ENCODE measurements around the gene CLEC4C. TPM values are rescaled to one million over a fixed set of nuclear protein-coding genes. Genes with fewer than 3 reads are reported as not detected.

CLEC4C gene, protein sequence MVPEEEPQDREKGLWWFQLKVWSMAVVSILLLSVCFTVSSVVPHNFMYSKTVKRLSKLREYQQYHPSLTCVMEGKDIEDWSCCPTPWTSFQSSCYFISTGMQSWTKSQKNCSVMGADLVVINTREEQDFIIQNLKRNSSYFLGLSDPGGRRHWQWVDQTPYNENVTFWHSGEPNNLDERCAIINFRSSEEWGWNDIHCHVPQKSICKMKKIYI
- not detected in 2 replicates for total RNA-seq

GRCh38 chr12:7747246-7747645 is at the start of gene CLEC4C:
Gene CLEC4C (minus strand): TSS chr12:7747375. CDS start chr12:7747348, 27 bp downstream.

GRCh38 chr12:7788884-7789528 is 41.8 kb upstream of the CLEC4C start, which contains the start of gene NANOG:
Gene NANOG (plus strand): TSS chr12:7789402. CDS start chr12:7789615, 213 bp downstream.

DNA sequence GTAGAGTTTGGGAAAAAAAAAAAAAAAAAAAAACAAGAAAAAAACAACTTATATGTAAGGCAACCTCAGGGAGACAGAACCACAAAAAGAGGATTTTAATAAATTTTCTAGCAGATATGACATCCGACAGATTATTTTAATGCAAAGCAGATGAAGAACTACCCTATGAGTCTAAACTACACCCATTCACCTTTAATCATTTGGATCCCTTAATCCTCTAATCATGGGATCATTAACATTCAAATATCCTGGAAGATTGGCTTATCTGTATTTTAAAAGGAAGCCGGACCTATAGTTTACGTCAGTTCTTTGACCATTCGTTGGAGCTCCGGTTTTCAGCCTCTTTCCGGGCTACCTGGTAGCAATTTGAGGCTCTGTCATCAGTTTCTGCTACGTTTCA is 36.0 kb downstream of the CLEC4C start, which contains the start of gene DPPA3:
Gene DPPA3 (plus strand): TSS at position 301 of the 400 bp plus-strand sequence. CDS start 138 bp downstream, outside the sequence.

DNA sequence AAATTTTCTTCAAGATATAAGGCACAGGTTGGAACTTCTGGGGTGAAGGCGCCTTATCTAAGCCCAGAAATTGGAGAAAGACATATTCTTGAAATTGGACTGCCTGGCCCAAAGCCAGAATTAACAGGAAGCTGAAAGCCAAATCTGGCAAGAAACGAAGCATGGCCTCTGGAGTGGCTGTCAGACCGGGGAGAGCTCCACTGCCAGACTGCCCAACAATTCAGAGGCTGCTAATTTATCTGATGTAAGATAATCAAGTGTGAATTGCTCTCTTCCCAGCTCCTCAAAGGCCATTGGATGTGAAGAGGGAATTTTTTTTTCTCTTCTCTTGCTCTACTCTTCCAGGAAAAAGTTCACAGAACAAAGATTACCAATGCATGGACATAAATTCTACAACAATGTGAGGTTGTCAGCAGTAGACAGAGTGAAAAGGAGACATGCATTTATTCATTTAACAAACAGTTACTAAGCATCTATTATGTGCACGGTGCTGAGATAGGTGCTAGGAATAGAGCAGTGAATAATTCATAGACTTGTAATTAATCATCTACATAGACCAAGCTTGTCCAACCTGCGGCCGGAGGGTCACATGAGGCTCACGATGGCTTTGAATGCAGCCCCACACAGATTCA is 51.5 kb downstream of the CLEC4C start, which contains the start of gene GDF3:
Gene GDF3 (minus strand): TSS at position 210 of the 632 bp plus-strand sequence. CDS start 47 bp downstream, at position 163.

Other genes with a start within 250 kb of the CLEC4C start
- gene CD163, start 243.6 kb downstream of the CLEC4C start, total RNA-seq, result not detected in 2 replicates
- not detected in 2 replicates for gene APOBEC1, start 81.5 kb downstream of the CLEC4C start, total RNA-seq
- not detected in 2 replicates for gene GDF3, start 51.6 kb downstream of the CLEC4C start, total RNA-seq
- gene DPPA3, start 35.9 kb downstream of the CLEC4C start, total RNA-seq, result not detected in 2 replicates
- gene NANOGNB, start 17.8 kb upstream of the CLEC4C start, total RNA-seq, result not detected in 2 replicates
- under 0.01 TPM in 1 of 2 replicates, not detected in the other for gene NANOG, start 42.0 kb upstream of the CLEC4C start, total RNA-seq
- under 0.01 TPM in 1 of 2 replicates, not detected in the other for gene SLC2A14, start 125.5 kb upstream of the CLEC4C start, total RNA-seq
- 4.7 and 15.0 TPM in 2 replicates for gene SLC2A3, start 188.8 kb upstream of the CLEC4C start, total RNA-seq

All from nasal cavity respiratory epithelium epithelial cell of viscerocranial mucosa (primary cell).